ENCODE measurements around the gene TBCB.
"Not testable (repeated sequence)": the region's sequence is repeated elsewhere in the genome, so short reads cannot be mapped to it uniquely, and the experiment has no call there.

TBCB gene

DNA sequence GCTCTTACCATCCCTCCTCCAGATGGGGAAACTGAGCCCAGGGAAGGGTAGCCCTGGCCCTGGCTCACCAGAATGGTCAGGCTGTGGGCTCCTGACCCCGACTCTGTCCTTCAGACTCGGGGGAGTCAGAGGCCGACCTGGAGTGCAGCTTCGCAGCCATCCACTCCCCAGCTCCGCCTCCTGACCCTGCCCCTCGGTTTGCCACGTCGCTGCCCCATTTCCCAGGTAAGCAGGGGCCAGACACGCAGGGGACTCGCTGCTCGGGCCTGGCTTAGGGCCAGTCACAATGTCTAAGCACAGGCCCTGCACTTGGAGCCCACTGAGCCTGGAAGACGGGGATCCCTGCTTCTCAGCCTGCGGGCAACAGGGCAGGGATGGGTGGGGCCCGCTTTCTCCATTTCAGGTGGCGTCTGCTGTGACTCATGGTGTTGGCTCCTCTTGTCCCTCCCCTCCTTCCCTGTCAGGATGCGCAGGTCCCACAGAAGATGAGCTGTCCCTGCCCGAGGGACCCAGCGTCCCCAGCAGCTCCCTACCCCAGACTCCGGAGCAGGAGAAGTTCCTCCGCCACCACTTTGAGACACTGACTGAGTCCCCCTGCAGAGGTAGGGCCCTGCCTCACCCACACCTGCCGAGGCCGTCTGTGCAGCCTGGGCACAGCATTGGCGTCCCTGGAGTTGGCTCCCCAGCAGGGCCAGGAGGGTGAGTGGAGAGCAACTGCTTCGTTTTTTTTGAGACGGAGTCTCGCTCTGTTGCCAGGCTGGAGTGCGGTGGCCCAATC, 13.5 kb upstream of the TBCB start:
- no peak for DNase-seq (ENCODE audit: low read depth in 2 of 2)

DNA sequence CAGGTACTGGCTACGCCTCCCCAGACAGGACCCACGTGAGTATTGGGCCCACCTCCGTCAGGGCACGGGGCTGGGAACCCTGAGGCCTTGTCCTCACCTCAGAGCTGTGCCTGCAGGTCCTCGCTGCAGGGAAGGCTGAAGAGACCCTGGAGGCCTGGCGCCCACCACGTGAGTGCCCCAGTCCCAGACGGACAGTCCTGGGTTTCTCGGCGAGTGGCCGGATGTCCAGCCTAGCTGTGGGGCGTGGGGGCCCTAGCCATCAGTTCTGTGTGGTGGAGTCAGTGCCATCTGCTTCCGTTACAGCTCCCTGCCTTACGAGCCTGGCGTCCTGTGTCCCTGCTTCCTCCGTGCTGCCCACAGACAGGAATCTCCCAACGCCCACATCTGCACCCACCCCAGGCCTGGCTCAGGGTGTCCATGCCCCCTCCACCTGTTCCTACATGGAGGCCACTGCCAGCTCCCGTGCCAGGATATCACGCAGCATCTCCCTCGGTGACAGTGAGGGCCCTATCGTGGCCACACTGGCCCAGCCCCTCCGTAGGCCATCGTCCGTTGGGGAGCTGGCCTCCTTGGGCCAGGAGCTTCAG, 12.1 kb upstream of the TBCB start:
- DNase-seq (ENCODE audit: low read depth in 2 of 2): no peak

DNA sequence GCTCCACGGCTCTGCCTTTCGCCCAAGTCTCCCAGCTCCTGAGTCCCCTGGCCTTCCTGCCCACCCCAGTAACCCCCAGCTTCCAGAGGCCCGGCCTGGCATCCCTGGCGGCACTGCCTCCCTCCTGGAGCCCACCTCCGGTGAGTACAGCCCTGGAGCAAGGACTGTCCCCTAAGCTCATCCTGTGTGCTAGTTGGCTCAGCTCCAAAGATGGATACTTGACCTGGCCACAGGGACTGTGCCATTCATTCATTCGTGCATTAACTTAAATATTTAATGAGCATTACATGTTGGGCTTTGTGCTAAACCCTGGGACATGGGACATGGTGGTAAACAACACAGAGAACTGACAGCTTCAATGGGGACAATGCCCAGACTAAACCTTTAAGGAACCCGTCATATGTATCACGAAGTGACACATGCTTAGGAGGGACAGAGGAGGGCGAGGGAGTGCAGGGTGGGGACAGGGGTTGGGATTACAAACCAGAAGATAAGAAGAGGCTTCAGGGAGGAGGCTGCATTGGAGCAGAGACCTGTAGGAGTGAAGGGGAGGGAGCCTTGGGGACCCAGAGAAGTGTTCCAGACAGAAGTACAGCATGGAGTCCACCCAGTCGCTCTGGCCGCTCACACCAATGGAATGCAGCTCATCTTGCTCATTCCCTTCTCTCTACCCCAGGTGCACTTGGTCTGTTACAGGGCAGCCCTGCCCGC, 11.3 kb upstream of the TBCB start:
- DNase-seq (ENCODE audit: low read depth in 2 of 2): no peak

DNA sequence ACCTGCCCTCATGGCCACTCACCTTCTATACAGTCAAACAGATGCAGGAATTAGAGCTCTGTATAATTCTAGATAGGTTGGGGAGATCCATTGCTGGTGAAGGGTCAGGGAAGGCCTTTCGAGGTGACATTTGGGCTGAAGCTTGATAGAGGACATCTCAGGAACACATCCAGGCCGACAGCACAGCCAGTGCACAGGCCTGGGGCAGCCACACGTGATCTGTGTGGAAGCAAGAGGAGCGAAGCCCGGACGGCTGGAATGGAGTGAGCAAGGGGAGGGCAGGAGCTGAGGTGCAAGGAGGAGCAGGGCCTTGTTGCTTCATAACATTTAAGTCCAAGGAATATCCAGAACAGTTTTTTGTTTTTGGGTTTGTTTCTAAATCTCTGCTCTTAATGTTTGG, 8.8 kb upstream of the TBCB start:
- DNase-seq (ENCODE audit: low read depth in 2 of 2): no peak

DNA sequence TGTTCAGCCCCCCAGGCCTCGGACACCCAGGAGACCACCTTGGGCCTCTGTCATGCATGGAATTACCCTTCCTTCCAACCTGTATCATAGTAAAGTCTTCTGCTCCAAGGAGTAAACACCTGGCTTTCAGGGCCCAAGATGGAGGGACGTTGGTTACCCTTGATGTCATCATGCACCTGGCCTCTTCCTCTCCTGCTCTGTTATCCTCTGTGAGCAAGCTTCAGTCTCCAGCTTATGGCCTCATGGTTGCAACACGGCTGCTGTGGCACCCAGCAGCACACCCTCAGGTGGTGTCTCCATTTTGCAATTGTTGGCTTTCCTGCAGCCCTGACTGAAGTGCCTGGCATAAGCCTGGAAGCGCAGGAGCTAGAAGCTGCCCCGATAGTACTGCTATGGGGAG, 8.3 kb upstream of the TBCB start:
- DNase-seq (ENCODE audit: low read depth in 2 of 2): no peak

DNA sequence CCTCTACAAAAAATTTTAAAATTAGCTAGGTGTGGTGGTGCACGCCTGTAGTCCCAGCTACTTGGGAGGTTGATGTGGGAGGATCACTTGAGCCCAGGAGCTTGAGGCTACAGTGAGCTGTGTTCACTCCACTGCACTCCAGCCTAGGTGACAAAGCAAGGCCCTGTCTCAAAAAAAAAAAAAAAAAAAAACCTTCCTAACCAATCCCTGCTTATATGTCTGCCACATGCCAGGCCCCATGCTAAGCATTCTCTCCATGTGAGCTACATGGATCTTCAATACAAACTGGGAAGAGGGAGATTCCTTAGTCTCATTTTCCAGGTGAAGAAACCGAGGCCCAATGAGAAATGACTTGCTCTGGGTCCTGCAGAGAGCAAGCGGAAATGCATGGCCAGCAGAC, 6.6 kb upstream of the TBCB start:
- no peak for DNase-seq (ENCODE audit: low read depth in 2 of 2)

DNA sequence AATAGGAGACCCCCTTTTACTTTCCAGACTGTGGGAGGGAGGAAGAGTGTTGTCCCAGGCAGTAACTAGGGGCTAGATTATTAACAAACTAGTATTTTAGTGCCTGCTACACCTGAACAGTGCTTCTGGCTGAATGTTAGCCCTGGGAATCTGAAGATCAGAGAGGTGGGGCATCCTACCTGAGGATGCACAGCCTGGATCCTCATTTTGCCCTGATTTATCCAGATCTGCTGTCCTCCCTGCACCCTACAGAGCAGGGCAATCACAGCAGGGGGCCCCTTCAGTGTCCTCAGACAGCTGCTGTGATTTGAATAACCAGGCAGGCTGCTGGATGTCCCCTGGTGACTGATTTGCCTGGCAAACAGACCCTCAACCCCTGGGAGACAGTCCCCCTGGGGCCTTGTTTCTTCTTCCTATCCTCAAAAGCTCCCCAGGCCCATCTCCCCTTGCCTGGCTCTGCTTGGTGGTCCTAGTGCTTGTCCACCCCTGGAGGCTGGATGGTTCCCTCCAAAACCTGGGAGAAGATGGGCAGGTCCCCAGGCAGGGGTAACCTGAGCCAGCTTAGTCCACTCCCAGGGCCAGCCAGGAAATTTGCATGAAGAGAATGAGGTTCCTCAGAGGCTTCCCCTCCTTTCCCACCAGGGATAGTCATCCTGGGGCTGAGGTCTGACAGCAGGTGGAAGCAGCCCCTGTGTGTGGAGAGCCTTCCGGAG, 4.6 kb upstream of the TBCB start, which contains the start of gene OVOL3:
OVOL3 (plus strand) TSS at position 657 of the 713 bp plus-strand sequence. CDS start 60 bp downstream, outside the sequence.
- DNase-seq (ENCODE audit: low read depth in 2 of 2): no peak

DNA sequence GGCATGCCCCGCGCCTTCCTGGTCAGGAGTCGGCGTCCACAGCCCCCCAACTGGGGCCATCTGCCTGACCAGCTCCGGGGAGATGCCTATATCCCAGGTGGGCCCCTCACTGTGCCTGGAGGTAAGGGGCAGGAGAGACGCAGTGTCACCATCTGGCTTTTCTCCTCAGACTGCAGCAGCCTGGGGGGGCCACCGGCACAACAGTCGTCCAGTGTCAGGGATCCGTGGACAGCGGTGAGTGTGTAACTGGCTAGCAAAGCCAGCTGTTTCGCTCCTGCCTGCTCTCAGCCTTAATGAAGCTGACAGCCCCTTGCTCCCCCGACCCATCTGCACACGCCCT, 4.1 kb upstream of the TBCB start:
- DNase-seq (ENCODE audit: low read depth in 2 of 2): no peak

DNA sequence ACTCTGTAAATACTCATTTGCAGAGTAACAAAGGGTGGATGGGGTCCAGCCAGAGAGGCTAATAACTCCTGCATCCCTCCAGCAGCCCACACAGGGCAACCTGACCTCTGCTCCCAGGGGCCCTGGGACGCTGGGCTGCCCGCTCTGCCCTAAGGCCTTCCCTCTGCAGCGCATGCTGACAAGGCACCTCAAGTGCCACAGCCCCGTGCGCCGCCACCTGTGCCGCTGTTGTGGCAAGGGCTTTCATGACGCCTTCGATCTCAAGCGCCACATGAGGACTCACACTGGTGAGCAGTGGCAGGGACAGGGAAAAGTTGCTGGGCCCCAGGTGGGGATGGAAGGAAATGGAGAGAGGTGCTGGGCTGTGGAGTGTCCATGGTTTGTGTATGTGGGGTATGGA, 2.6 kb upstream of the TBCB start:
- DNase-seq (ENCODE audit: low read depth in 2 of 2): no peak

DNA sequence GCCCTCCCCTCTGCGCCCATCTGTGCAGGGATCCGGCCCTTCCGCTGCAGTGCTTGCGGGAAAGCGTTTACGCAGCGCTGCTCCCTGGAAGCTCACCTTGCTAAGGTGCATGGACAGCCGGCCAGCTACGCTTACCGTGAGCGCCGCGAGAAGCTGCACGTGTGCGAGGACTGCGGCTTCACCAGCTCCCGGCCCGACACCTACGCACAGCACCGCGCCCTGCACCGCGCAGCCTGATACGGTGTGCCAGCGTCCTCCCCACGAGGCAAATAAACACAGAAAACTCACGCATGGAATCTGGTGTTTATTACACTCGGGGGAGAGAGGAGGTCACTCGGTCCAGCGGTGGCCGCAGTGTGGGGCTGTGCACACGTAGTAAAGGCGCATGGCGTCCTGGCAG, 1.8 kb upstream of the TBCB start:
- no peak for DNase-seq (ENCODE audit: low read depth in 2 of 2)

DNA sequence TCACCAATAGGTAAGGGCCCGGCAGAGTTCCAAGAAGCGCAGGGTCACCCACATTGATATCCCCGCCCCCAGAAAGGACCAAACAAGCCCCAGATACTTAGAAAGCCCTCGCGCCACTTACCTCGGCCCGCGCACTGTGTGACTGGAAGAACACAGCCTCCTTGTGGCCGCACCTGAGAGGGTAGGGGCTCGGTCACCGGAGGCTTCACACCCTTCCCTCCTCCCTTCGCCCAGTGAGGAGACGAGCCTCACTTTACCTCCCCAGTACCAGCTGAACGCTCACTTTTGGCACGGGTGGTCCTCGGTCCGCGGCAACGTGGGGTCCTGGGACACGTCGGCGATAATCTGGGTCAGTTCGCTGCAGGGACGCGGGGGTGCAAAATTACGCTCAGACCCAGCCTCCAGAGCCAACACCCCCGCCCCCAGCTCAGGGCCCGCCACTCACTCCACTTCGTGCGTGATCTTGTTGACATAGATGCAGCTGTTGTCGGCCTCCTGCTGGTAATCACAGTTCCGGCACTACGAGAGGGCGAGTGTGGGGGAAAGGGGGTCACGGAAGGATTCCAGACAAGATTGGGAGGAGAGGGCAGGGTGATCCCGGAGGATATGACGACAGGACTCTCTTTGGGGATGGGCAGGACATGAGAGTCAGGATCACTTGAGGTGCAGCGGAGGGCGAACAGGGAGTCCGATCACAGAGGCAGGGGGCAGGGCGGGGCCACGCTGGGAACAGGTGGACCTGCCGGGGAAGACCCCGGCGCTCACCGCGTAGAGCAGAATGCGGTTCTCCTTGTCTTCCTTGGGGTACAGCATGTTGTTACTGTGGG, 1.2 kb upstream of the TBCB start:
- no peak for DNase-seq (ENCODE audit: low read depth in 2 of 2)

DNA sequence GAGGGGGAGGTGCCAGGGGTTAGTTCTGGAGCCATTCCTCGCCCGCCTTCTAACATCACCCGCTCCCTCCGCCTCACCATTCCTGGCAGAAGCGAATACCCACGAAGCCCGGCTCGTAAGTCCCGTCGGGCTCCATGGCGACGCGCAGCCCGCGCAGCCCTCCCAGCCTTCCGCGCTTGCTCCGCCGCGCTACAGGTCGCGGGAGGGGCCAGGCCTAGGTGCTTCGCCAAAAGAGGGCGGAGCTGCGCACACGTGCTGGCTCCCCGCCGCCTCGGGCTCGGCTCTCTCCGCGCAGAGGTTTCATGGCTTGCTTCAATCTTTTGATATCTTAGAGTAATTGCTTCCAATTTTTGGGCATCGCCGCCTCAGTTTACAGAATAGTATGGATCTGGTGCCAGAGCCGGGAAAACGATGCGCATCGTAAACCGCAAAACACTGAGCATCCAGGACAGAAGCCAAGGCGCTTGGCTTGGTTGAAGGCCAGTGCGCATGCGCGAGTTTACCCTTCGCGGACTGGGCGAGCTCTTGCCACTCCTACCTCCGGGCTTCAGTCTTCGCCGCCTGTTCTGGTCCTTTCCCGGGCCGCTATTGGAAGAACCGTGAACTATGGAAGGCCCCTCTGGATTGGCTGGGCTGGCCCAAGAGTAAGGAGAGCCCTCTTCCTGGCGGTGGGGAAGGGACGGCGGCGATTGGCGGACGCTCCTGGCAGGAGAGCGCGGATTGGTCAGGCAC, 381 bp upstream of the TBCB start, which contains the start of gene POLR2I:
POLR2I (minus strand) TSS at position 155 of the 732 bp plus-strand sequence; CDS start at position 136, 19 bp downstream.
- peak; percentile 95 to 98 for DNase-seq (ENCODE audit: low read depth in 2 of 2)

DNA sequence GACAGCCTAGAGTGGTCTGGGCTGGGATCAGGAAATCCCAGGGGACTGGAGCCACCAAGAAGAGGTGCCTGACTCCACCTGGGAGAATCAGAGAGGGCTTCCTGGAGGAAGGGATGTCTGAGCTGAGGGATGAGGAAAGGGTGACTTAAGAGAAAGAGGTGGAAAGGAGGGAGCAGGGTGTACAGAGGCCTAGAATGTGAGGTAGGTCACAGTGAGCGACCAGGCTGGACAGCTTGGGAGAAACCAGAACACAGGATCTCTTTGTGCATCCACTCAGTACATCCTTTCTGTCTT, 1.0 kb downstream of the TBCB start:
- DNase-seq (ENCODE audit: low read depth in 2 of 2): no peak

DNA sequence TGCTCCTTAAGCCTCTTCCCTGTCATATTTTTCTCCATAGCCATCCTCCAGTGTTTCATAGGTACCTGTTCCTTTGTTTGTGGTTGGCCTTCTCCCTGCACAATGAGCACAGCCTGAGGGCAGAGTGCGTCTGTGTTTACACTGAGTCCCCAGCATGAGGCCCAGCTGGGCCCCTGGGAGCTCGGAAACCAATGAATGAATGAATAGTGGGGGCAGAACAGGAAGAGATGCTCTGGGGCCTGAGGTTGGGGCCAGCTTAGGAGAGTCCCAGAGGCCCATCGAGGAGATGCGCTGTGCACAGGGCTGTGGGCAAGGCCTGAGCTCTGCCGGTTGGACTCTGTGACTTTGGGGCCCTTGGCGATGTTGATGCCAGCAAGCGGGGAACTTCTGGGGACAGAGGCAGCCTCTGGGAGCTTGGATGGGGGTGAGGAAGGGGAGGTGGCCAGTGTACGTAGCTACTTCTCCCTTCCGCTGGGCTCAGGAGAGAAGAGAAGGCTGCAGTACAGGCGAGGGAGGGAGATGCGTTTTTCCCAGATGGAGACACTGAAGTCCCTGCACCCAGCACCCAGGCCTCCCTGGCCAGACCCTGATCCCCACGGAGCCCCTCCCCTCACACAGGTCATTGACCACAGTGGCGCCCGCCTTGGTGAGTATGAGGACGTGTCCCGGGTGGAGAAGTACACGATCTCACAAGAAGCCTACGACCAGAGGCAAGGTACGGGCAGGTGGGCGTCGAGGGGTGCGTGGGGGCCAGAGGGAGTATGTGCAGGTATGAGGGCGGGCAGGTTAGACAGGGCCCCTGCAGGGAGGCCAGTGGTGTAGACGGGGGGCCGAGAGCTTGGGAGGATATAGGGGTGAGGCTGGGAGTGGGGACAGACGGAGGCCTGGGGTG, 5.1 kb downstream of the TBCB start:
- no peak for DNase-seq (ENCODE audit: low read depth in 2 of 2)

DNA sequence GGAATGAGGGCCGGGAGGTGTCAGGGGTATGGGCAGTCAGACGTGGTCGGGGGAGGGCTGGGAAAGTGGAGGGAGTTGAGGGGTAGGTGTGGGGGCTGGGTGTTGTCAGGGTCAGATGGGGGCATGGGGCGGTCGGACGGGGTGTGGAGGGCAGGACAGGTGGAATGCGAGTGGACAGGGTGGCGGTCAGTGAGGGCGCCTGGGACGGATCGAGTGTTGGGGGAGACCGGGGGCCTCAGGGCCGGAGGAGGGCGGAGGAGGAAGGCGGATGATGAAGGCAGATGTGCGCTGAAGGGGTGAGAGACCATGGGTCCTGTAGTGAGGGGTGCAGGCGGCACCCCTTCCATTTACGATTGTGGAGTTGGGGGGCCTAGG, 5.7 kb downstream of the TBCB start:
- DNase-seq (ENCODE audit: low read depth in 2 of 2): no peak

DNA sequence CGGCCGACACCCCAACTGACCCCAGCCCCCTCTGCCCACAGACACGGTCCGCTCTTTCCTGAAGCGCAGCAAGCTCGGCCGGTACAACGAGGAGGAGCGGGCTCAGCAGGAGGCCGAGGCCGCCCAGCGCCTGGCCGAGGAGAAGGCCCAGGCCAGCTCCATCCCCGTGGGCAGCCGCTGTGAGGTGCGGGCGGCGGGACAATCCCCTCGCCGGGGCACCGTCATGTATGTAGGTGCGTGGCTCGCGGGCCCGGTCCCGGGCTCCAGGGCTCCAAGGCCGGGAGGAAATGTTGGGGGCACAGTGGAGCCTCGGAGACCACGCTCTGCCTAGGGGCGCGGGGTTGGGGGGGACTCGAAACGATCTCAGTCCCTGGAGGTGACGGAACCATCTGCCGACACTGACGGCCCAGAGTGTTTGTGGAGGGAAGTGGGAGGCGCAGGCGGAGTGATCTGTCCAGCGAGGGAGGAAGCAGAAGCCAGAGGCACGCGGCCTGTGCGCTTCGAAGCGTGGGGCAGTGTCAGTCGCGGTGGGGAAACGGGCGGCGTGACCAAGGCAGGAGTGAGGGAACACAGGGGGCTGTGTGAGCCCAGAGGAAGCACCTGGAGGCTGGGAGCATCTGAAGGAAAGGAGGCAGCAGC, 6.3 kb downstream of the TBCB start:
- DNase-seq (ENCODE audit: low read depth in 2 of 2): no peak

DNA sequence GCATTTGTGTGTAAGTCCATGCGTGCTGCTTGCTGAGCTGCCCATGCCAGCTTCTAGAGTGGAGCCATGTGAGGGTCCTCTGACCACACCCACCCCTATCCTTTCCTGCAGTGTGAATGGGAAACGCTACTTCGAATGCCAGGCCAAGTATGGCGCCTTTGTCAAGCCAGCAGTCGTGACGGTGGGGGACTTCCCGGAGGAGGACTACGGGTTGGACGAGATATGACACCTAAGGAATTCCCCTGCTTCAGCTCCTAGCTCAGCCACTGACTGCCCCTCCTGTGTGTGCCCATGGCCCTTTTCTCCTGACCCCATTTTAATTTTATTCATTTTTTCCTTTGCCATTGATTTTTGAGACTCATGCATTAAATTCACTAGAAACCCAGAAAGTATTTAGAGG, 10.3 kb downstream of the TBCB start:
- DNase-seq (ENCODE audit: low read depth in 2 of 2): no peak

DNA sequence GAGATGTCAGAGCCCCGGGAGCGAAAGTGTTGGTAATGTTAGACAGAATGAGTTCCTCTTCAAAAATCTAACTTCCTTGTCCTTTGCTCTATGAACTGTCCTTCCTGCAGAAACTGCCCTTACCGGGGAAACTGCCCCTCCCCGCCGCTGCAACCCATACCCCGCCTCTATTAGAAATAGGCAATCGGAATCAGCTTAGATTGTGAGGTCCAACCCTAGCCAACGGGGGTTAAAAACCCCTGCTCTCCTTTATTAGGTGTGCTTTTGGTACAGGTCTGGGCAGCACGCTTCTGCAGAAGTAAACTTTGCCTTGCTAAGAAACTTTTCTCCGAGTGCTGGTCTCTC, 13.1 kb downstream of the TBCB start:
- DNase-seq (ENCODE audit: low read depth in 2 of 2): no peak

DNA sequence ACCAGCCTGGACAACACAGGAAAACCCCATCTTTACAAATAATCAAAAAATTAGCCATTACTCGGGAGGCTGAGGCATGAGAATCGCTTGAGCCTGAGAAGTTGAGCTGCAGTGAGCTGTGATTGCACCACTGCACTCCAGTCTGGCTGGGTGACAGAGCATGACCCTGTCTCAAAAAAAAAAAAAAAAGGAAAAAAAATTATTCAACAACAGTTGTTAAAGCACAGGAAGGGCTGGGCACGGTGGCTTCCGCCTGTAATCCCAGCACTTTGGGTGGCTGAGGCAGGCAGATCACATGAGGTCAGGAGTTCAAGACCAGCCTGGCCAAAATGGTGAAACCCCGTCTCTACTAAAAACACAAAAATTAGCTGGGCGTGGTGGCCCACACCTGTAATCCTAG, 16.0 kb downstream of the TBCB start:
- DNase-seq (ENCODE audit: low read depth in 2 of 2): not testable (repeated sequence)

DNA sequence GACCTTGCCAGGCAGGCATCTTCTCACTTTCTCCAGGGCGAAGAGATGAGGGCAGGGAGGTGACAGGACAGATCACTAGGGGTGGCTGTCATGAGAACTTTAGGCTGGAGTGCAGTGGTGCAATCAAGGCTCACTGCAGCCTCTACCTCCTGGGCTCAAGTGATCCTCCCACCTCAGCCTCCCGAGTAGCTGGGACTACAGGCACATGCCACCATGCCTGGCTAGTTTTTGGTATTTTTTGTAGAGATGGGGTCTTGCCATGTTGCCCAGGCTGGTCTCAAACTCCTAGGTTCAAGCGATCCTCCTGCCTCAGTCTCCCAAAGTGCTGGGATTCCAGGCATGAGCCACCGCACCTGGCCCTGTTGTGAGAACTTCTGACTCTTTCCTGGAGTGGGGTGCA, 19.6 kb downstream of the TBCB start:
- not testable (repeated sequence) for DNase-seq (ENCODE audit: low read depth in 2 of 2)
